T-helper 2 cell (primary cell): ENCODE data around the gene TOMM5.

Experiments
- DNase-seq, 5 experiments: peaks; one replicate each; pipeline versions ENCODE4 v3.0.0 to v3.0.0-alpha.2; 2012 to 2022

Gene TOMM5

DNA sequence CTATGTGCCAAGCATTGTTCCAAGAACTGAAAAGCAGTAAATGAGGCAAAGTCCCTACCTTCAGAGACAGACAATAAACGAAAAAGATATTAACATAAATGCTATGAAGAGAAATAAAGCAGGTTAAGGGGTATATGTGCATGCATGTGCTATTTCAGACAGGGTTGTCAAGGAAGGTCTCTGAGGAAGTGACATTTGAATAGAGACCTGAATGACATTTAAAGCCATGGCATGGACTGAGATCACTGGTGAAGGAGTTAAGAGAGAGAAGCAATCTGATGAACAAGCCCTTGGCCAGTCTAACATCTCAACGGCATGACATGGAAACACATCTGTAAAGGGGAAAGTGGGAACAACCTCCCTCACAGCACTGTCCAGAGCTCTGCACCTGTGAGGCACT, 30.7 kb downstream of the TOMM5 start:
- DNase-seq: no peak

GRCh38 chr9:37559855-37560592, 32.4 kb downstream of the TOMM5 start:
- no peak for DNase-seq

- no peak for DNase-seq
Observed at GRCh38 chr9:37559125-37559524, 33.3 kb downstream of the TOMM5 start.

- no peak for DNase-seq
Observed at GRCh38 chr9:37555786-37556185, 36.6 kb downstream of the TOMM5 start.

- no peak for DNase-seq
Observed at GRCh38 chr9:37554318-37554717, 38.1 kb downstream of the TOMM5 start.

DNA sequence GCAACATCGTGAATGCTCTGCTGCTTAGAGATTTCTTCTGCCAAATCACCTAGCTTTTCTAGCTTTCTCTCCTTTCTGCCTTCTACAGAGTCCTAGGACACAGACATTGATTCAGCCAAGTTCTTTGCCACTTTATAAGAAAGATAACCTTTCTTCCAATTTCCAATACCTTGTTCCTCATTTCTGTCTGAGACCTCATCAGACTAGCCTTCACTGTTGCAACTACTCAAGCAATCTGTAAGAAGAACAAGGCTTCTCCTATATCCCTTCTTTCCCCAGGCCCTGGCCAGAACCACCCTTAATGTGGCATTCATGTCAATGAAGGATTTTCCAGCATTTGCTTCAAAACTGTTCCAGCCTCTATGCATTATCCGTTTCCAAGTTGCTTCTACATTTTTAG, 40.5 kb downstream of the TOMM5 start:
- no peak for DNase-seq

- no peak for DNase-seq
Observed at GRCh38 chr9:37551468-37551867, 40.9 kb downstream of the TOMM5 start.

DNA sequence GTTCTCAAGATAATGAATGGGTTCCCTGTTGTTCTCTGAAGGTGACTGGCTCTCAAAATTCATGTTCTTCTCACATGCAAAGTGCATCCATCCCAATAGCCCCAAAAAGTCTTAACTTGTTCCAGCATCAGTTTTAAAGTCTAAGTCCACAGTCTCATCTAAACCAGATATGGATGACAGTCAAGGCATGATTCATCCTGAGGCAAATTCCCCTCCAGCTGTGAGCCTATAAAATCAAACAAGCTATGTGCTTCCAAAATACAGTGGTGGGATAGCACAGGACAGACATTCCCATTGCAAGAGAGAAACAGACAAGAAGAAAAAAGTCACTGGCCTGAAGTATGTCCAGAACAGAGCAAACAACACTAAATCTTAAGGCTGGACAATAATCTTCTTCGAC, 41.6 kb downstream of the TOMM5 start:
- DNase-seq: no peak

DNA sequence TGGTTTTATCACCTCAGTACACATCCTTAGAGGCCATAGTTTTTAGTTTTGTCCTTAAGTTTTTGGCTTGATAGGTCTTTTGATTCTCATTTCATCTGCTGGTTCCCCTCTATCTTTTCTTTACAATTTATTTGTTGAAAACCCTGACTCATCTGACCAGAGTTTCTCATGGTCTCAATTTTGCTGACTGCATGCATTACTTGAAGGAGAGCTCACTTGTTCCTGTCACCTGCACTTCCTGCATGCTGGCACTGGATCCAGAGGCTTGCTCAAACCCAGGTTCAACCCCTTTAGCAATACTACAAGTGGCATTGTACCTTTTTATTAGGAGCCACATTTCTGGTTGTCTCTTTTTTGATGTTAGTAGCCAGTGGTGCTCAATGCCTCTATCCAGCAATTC, 42.9 kb downstream of the TOMM5 start:
- DNase-seq: no peak

GRCh38 chr9:37547328-37547878, 45.0 kb downstream of the TOMM5 start:
- DNase-seq: peak in 1 of 5 experiments; percentile 20

DNA sequence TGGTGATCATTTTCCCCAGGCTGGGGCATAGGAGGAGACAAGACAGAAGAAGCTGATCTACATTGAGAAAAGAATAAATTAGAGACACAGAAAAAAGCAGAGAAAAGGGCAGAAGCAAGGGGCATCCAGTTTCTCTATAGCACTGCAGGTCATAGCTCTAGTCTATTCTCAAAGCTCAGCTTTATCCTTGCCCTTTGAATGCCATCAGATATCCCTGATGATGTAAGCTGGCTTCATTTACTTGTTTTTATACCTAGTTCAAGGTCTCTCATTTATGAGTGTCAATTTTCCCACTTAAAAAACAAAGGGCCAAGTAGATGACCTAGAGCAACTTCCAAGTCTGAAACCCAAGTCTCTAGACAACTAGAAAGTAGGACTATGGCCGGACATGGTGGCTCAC, 48.9 kb downstream of the TOMM5 start:
- no peak for DNase-seq

DNA sequence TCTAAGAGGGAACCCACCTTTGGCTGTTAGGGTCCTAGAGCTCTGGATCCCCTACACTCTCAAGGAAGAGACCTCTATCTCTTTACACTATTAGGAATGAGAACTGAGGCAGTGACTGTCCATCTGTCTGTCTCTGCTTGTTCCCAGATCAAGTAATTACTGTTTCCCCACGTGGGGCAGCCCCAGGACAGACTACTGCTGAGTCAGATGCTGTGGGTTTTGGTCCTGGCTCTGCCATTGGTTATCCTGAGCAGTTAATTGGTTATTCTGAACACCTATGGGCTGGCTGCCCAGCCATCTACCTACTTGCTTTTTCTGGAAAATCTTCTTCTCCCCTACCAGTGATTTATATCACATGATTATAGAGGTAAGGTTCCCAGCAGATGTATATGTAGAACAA, 49.5 kb downstream of the TOMM5 start:
- DNase-seq: no peak

DNA sequence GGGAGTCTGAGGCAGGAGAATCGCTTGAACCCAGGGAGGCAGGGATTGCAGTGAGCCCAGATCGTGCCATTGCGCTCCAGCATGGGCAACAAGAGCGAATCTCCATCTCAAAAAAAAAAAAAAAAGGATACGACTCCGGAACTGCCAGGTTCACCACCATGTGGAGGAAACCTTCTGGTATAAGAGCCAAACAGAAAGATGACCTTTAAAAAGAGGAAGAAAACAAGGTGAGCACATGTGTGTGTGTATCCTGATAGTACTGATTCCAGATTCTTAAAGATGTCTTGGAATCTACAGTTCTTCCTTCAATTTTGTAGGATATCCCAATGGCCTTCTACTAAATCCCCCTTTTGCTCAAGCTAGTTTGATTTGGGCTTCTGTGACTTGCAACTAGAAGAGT, 49.9 kb downstream of the TOMM5 start:
- DNase-seq: no peak

DNA sequence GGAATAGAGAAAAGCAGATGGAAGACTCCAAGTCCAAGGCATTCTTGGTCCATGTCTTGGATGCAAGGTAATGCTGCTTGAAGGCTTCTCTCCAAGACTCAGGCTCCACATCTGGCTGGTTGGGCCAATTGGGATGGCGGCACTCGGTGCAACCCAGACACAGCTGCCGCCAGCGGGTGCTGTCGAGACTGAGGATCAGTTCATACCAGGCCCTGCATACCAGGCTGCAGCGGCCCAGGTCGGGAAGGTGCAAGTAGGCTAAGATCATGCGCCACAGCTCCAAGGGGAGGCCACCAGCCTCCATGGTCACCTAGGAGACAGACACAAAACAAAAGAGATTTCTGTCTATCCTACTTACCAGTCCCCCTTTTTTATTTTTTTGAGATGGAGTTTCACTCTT, 50.9 kb downstream of the TOMM5 start:
- DNase-seq: no peak

DNA sequence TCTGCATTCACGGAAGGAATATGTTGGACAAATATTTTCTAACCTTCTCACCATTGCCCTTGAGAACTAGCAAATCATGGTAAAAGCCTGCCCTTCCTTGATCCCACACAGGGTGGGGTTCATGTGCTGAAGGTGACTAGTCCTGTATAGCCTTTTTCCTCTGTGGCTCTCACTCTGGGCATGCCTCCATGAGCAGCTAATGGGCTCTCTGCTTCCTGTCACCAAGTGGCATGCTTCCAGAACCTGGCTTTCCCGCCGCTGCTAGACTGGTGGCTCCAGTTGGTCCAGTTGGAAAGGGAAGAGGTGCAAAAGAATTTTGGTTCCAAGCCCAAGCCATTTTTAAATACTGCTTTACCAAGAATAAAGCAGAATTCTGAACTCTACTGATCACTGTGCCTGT, 51.8 kb downstream of the TOMM5 start:
- no peak for DNase-seq

DNA sequence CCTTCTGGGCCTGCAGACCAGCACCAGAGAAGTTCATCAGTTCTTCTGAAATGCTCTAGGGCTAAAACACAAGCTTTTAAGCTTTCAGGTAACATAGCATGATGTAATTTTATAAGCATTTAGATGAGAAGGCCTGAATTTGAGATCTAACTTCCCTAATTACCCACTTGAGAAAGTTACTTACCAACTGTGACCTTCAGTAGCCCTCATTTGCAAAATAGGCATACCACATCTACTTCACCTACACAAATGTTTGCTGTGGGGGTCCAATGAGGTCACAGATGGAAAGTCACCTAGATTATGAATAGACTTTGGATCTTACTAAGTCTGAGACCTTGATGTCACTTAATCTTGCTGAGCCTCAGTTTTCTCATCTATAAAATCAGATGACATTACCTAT, 52.8 kb downstream of the TOMM5 start:
- DNase-seq: no peak
